HG02970 (cell line): ENCODE results near the gene SEMA7A.

ENCODE experiments used
- ATAC-seq: cut with Tn5 transposase; IDR thresholded peaks from one replicate; pipeline ENCODE4 v1.9.1; 2021; ENCODE audit warnings: mild to moderate bottlenecking, moderate library complexity, moderate number of reproducible peaks; ENCODE audit not compliant: unreplicated experiment, low FRiP score

The SEMA7A gene

DNA sequence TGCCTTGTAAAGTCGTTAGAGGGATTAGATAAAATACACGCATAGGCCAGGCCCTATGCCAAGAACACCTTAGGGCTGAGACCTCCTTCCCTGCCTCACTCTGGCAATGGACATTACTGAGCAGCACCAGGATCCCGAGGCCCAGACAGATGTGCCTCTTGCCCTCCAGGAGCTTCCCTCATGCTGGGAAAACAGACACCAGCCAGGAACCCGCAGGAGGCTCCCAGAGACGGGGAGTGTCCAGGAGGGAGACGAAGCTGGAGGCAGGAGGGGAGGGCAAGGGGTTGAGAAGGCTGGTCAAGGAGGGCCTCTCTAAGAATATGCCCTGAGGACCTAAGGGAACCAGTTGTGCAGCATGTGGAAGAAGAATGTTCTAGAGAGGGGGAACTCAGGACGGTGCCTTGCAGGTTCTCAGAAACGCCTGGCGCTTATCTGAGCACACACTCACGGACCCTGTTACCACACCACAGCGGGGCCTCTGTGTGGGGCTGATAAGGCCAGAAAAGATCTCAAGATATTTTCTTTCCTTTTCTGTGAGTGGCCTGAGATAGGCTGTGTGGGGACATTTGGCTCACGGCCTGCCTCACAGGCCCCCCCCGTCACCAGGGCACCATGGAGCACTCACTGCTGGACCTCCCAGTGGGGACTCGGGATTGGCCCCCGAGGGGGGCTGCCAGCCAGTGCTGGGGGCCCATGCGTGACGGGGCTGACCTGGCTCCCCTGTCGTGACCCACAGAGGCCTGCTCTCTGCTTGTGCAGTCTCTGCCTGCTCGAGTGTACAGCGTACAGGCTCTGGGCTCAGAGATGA is 44.3 kb downstream of the SEMA7A start:
- ATAC-seq = no peak

DNA sequence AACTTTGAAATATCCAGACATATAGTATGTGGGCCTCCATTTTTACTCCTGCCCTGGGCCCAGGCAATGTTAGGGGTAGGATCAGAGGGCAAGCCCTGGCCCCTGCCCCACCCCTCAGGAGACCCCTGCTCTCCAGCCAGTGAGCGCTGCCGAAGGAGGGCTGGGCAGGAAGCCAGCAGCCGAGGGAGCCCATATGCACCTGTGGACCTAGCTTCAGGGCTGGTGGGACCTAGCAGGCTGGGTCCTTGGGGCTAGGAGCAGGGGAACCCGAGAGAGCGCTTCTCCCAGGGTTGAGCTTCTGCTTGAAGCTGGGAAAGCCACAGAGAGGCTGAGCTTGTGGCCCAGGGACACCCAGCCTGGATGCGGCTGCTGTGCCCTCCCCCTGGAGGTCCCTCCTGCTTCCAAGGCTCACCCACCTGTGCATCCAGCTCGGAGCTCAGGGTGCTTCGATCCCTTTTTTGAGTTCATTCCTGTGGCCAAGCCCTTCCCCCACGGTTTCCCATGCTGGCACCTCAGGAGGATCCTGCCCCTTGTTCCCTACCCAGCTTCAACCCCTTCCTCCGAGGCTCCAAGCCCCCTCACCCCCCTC is 45.3 kb downstream of the SEMA7A start:
- ATAC-seq = no peak

DNA sequence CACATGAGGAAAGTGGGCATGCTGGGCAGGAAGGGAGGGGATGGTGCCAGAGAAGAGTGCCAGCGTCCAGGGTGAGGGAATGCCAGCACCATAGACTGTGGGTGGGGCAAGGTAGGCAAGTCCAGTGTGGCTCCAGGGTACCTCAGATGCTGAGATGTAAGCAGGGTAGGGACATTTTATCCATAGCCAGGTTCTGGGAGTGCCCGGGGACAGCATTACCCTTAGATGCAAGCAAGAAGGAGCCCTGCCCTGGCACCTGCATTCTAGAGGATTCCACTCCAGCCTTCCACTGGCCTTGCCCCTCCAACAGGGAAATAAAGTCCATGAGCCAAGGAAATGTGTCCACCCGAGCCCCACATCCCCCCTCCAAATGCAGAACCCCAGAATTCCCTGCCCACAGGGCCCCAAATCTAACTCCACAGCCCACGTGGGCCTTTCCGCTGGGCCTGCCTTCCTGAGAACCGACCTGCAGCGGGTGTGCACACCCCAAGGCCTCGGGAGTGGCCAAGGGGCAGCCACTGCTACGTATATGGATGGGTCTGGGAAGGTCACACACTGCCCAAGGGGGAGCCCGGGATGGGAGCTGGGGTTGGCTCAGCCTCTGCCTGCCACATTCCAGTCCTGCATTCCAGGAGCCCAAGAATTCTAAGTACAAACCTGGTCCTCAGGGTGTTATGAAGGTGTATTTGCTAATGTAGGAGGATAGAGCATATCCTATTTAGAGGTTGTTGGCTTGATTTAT is 46.0 kb downstream of the SEMA7A start:
- ATAC-seq = no peak

DNA sequence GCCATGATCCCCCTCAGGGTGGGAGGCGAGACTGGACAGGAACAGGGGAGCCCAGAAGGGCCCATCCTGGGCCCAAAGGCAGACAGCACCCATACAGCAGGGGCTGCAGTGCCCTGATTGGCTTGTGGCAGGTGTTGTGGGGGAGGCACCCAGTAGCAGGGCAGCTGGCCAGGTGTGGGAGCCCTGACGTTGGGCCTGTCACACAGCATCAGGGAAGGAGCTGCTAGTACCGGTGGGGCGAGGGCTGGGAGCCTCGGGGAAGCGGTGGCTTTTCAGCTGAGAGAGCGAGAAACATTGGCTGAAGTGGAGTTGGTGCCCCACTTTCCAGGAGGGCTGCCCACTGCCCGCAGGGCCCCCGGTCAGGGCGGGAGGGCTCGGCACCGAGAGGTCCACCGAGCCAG is 46.6 kb downstream of the SEMA7A start:
- ATAC-seq = no peak

DNA sequence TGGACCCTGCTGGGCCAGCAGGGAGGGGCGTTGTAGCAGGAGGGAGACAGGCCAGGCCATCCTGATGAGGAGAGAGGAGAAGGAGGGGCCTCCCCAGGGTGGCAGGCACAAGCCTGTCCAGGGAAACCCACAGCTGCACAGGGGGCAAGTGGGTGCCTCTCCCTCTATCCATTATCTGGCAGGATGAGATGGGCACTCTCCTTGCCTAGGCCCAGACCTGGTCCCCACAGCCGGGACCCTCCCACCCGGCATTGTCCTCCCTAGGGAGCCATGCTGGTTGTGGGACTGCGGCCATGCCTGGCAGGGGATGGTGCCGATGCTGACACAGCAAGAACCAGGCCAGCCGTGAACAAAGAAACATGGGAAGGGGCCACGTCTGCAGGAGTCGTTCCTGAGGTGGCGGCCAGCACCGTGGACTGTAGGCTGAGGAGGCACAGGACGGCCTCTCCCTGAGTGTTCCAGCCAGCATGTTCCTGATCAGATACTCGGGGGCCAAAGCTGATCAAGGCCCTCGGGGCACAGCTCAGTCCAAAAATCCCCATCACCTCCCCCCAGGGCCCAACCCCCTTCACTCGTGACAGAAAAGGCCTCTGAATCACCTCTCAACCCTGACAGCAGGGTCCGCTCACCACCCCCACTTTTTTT is 47.1 kb downstream of the SEMA7A start:
- ATAC-seq = no peak

DNA sequence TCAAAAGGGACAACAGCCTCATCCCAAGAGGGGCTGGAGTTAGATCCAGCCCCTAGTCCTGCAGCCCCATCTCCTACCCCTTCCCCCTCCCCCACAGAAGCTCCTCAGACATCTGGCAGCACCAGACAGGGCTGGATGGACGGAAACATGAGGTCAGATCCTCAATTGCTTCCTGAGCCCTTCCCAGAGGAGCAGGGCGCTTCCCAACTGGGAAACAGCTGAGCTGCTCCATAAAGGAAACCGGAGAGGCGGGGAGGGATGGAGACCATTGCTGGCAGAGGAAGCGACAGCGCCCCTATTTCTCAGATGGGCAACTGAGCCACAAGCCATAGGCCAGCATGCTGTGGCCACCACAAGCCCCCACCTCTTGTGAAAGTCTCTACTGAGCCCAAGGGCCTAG is 48.0 kb downstream of the SEMA7A start:
- ATAC-seq = no peak

DNA sequence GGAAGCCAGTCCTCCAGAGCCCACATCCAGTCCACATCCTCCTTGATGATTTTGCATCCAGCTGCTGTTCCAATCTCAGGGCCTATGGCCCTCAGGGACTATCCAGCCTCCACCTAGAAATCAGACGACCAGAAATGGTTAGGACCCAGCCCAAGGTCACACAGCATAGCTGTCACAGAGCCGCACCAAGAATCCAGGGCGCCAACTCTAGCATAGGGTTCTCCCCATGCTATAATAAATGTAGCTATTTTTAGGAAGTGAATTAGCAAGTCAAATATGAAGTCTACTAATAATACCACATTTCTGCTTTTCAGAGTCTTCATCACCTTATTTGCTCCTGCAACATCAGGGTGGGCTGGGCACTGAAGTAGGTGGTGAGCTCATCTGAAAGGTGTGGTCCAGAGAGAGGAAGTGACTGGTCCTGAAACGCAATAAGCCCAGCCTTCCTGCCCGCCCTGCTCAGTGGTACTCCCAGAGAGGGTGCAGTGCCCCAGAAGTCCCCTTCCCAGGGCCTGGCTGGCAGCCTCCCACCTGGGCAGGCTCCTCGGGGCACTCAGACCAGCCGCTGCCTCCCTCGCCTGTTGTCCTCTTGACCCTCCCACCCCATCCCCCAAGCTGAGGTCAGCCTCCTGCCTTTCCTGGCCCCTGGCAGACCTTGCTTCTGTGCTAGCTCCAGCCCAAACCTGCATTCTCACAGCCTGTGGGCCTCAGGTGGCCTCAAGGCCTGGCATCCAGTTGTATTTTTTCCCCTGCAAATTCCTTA is 48.7 kb downstream of the SEMA7A start:
- ATAC-seq = peak; percentile 51

DNA sequence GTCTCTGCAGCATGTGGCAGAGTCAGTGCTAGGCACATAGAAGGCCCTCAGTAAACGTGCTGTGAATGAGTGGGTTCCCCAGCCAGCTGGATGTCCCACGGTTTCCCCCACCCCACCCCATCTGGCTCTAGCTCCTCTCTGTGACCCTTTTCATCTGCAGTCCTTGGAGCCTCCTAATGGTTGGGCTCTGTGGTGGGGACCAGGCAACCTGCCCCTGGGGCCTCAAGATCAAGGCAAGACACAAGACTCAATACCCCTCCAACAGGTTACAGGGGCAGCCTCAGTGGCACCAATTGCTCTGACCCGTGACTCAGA is 49.2 kb downstream of the SEMA7A start:
- no peak for ATAC-seq

DNA sequence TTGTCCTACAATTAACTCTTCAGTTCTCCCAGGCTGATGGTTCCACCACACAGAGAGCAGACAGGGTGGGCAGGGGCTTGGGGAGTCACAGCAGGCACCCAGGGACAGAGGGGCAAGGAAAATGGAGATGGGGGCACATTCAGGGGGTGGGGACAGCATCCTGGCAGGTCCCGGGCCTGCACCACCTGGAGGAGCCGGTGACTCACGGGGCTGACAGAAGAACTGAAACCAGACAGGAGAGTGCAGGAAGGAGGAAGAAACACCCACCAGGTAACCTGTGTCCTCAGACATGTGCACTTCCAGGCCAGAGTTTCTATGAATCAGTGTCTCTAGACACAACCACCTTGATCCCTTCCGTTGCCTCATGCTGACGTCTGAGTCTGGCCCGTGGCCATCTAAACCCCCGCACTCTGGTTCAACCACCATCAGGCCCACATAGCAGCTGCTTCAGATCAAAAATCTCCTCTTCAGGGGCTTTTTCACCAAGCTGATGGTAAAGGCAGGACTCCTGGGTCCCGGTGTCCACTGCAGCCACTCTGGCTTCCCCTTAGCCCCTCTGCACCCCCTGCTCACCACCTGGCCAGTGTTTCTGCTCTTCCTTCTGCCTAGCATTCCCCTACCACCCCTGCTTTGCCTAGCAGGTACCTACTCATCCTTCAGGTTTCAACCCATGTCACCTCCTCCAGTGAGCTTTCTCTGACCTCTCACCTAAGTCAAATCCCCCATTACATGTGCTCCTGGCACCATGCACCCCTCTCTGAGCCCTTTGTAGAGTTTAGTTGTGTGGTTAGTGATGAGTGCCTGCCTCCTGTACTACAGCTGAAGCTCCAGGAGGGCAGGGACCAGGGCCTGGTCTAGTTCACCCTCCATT is 49.8 kb downstream of the SEMA7A start:
- ATAC-seq = peak; percentile 43

DNA sequence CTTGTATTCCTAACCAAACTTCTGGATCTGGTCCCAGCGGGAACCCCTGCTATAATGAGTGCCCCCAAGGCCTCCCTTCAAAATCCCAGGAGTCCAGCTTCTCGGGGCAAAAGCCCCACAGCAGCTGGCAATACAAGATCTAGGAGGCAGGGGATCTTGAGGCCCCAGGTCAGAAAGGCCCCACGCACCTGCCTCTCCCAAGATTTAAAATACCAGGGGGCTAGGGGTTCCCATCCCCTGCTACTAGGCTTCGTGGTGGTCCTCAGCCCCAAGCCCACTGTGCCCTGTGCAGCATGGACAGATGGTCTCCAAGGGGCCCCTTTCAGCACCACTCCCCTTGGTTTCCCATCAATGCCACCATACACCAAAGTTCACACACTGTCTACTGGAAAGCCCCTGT is 50.5 kb downstream of the SEMA7A start:
- ATAC-seq = peak; percentile 5

DNA sequence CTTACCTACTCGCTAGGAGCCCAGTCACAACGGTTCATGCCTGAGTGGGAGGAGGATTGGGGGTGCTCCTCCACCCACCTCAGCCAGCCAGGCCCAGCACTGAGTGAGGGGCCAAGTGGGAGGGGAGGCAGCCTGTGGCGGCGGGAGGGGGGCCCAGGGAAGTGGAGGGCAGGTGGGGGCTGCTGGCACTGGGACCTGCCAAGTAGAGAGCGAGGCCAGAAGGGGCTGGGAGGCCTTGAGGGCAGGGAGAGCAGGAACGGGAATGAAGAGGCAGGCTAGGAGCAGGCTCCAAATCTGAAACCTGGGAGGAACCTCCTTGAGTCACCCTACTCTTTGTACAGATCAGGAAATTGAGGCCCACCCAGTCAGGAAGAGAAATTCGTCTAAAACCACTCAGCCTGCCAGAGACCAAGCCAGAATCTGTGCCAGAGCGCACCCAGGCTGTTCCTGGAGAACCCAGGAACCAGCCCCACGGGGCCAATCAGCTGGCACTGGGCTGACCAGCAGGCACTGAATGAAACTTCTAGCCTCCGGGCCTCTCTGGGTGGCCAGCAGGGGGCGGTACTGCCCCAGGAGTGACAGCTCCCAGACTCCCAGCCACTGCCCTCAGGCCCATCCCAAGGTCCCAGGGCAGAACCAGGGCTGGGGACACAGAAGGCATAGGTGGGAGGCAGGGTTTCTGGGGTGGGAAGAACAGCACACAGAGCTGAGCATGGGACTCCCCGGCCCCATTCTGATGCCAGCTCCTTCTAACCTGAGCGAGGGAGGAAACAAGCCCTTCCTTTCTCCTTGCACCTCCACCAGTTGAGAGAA is 51.5 kb downstream of the SEMA7A start:
- peak; percentile 35 for ATAC-seq

DNA sequence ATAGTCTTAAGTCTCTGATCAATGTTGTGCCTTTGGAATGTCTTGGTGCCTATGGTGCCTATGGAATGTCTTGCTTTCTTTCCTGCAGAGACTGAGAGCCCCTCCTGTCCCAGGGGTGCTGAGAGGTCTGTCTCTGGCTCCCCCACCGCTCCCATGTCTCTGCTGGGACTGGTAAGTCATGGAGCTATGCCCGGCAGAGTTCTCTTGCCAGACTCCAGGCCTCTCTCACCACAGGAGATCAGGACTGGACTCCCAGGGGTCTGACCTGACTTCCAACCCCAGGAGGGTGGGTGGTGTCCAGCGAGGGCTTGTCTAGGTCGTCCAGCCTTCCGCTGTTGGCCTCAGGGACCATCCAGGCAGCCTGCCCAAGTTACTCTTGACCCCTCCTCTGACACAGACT is 52.3 kb downstream of the SEMA7A start:
- no peak for ATAC-seq

DNA sequence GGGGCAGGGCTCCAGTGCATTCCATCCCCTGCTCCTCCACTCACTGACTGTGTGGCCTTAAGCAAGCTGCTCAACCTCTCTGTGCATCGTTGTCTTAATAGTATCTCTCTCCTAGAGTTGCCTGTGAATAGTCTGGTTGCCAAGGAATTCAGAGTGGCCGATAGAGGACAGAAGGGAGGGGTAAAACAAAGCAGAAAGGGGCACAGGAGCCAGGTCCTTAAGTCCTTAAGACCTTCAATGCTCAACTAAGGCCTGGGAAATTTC is 52.6 kb downstream of the SEMA7A start:
- no peak for ATAC-seq

DNA sequence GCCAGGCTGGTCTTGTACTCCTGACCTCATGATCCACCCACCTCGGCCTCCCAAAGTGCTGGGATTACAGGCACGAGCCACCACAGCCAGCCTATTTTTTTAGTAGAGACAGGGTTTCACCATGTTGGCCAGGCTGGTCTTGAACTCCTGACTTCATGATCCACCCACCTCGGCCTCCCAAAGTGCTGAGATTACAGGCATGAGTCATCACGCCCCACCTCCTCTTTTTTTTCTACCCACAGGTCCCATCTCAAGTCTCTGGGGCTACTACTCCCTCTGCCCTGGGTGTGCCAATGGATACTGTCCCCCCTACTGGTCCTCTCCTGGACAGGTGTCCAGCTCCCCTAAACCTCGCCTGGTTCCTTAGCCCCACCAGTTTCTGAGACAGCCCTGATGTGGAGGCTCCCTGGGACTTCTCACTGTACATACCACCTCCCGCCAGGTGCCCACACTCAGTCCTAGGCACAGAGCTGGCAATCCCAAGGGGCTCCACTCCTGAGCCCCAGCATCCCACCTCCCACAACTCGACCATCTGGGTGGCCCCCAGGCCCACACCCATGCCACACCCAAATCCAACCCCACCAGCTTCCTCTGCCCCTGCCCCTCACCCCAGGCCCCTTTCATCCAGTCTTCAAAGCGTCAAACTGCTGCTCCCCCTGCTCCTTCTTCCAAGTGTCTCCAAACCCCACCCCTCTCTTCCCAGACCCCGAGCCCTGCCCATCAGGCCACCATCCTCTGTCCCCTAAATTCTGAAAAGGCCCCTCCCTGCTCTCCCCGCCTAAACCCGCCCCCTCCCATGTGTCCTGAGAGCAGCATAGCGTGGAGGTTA is 53.2 kb downstream of the SEMA7A start:
- ATAC-seq = no peak

DNA sequence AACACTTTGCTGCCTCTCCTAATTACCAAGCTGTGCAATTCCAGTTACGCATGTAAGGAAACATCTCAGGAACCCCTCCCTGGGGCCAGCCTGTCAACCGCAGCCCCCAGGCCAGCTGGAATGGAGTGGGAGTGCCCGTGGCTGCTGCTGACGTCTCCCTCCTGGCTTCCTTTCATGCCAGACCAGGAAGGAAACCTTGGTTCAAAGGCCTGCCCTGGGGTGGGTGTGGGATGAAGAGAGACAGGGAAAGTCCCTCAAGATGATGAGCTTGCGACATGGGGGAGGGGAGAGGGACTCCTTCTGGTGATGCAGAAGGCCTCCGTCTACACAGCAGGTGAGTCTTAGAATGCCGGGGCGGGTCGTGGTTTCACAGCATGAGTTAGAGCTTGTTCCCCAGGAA is 54.9 kb downstream of the SEMA7A start:
- ATAC-seq = no peak

DNA sequence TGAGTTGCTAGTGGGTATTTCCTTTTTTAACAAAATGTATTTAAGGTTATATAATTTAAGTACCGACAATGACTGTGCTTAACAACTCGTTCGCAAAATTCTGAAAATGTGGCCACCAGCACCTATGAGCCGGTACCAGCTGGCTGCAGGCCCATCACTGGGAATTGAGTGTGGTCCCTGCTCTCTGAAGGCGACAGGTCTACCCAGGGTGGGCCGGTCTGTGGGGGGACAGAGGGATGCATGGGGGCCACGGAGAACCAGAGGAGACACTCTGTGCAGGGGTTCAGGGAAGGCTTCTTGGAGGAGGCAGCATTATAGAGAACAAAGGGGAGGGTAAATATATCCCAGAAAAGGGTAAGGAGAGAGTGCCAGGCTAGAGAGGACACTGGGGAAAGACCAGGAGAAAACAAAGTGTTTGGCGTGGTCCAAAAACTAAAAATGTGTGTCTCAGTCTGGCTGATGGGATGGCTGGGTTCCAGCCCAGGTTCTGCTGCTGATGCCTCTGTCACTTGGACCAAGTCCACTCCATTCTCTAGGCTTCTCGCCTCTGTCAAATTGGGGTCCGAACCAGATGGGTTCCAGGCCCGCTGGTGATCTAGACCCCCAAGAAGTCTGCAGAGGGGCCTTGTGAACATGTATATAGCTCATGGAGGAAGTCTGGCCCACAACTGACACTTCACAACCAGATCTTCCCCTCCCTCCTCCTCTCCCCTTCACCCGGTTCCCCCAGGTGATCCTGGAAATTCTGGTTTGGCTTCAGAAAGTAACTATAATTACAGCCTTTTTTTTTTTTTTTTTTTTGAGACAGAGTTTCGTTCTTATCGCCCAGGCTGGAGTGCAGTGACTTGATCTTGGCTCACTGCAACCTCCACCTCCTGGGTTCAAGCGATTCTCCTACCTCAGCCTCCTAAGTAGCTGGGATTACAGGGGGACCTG is 55.7 kb downstream of the SEMA7A start:
- ATAC-seq = no peak
